ENCODE results near the gene ANKH. TPM values are rescaled to one million over a fixed set of nuclear protein-coding genes. Genes with fewer than 3 reads are reported as not detected.

ANKH gene
- polyA plus RNA-seq, 1 donor (not counting 4 experiments of a cell fraction or from before 2014, with no cell fraction given): 13.8 TPM

GRCh38 chr5:14773588-14773987 lies 98.0 kb downstream of the ANKH start:
- Histone ChIP-seq H3K27ac (ENCODE audit: control insufficient read depth, insufficient read depth, low read length) (no peak overlapping the region), H2AFZ (ENCODE audit: control insufficient read depth, low read length) (no peak overlapping the region), H3K4me1 (ENCODE audit: control insufficient read depth, extremely low read depth, insufficient read depth, low read length) (peaks cover 4% of the 10 kb centered on the region), H3K4me3 (ENCODE audit: control insufficient read depth in 2 of 3, extremely low read depth in 1 of 3, insufficient read depth in 2 of 3, low read depth in 1 of 3, low read length in 3 of 3) (no peak overlapping the region), H3K36me3 (ENCODE audit: control insufficient read depth in 2 of 2, extremely low read depth in 1 of 2, insufficient read depth in 2 of 2, low read length in 2 of 2) (no peaks in the 10 kb centered on the region), H3K9me1 (ENCODE audit: control insufficient read depth, extremely low read depth, insufficient read depth, low read length) (no peaks in the 10 kb centered on the region), H3K9ac (ENCODE audit: control insufficient read depth, extremely low read depth, insufficient read depth, low read length) (no peak overlapping the region), H3K9me3 (ENCODE audit: control insufficient read depth, low read depth, low read length) (no peaks in the 10 kb centered on the region), H3K79me2 (ENCODE audit: control insufficient read depth, insufficient read depth, low read length) (no peaks in the 10 kb centered on the region), H3K4me2 (ENCODE audit: control insufficient read depth, extremely low read depth, insufficient read depth, low read depth, low read length) (no peak overlapping the region), H4K20me1 (ENCODE audit: control insufficient read depth, extremely low read depth, insufficient read depth, low read length) (no peaks in the 10 kb centered on the region), H3K27me3 (ENCODE audit: control insufficient read depth, extremely low read depth, insufficient read depth, low read length) (no peaks in the 10 kb centered on the region)
- TF ChIP-seq EZH2 (IDR thresholded peaks at IDR 0.05; ENCODE audit: low read length): no peak
- FAIRE-seq: no peak
- DNase-seq (ENCODE audit: low read depth, low spot score): no peak
- dilution Hi-C loops (cut with MboI; ENCODE audit: extremely low pct_ligation_motif_present, low sequenced_read_pairs): no loop called here

GRCh38 chr5:14771972-14772371 lies 99.6 kb downstream of the ANKH start:
- no peak overlapping the region for H3K9ac ChIP-seq (ENCODE audit: control insufficient read depth, extremely low read depth, insufficient read depth, low read length)
- H2AFZ ChIP-seq (ENCODE audit: control insufficient read depth, low read length): no peak overlapping the region
- no peaks in the 10 kb centered on the region for H3K27me3 ChIP-seq (ENCODE audit: control insufficient read depth, extremely low read depth, insufficient read depth, low read length)
- H3K4me2 ChIP-seq (ENCODE audit: control insufficient read depth, extremely low read depth, insufficient read depth, low read depth, low read length): no peak overlapping the region
- no peaks in the 10 kb centered on the region for H3K9me1 ChIP-seq (ENCODE audit: control insufficient read depth, extremely low read depth, insufficient read depth, low read length)
- no peaks in the 10 kb centered on the region for H3K36me3 ChIP-seq (ENCODE audit: control insufficient read depth in 2 of 2, extremely low read depth in 1 of 2, insufficient read depth in 2 of 2, low read length in 2 of 2)
- no peaks in the 10 kb centered on the region for H3K79me2 ChIP-seq (ENCODE audit: control insufficient read depth, insufficient read depth, low read length)
- no peaks in the 10 kb centered on the region for H4K20me1 ChIP-seq (ENCODE audit: control insufficient read depth, extremely low read depth, insufficient read depth, low read length)
- dilution Hi-C loops (cut with MboI; ENCODE audit: extremely low pct_ligation_motif_present, low sequenced_read_pairs): no loop called here
- H3K4me1 ChIP-seq (ENCODE audit: control insufficient read depth, extremely low read depth, insufficient read depth, low read length): peaks cover 4% of the 10 kb centered on the region
- no peaks in the 10 kb centered on the region for H3K9me3 ChIP-seq (ENCODE audit: control insufficient read depth, low read depth, low read length)
- TF ChIP-seq EZH2 (IDR thresholded peaks at IDR 0.05; ENCODE audit: low read length) (no peak), CTCF (optimal IDR thresholded peaks at IDR 0.05 in 1 of 3, IDR thresholded peaks at IDR 0.05 in 1 of 3, conservative IDR thresholded peaks at IDR 0.05 in 1 of 3; ENCODE audit: extremely low read depth in 1 of 3, insufficient read depth in 2 of 3, low read length in 3 of 3) (no peak)
- DNase-seq (ENCODE audit: low read depth, low spot score): no peak
- no peak overlapping the region for H3K4me3 ChIP-seq (ENCODE audit: control insufficient read depth in 2 of 3, extremely low read depth in 1 of 3, insufficient read depth in 2 of 3, low read depth in 1 of 3, low read length in 3 of 3)
- FAIRE-seq: no peak
- no peak overlapping the region for H3K27ac ChIP-seq (ENCODE audit: control insufficient read depth, insufficient read depth, low read length)

GRCh38 chr5:14771189-14771588 lies 100.4 kb downstream of the ANKH start:
- Histone ChIP-seq H3K4me2 (ENCODE audit: control insufficient read depth, extremely low read depth, insufficient read depth, low read depth, low read length) (no peak overlapping the region), H3K9me3 (ENCODE audit: control insufficient read depth, low read depth, low read length) (no peaks in the 10 kb centered on the region), H3K27ac (ENCODE audit: control insufficient read depth, insufficient read depth, low read length) (no peak overlapping the region), H3K9me1 (ENCODE audit: control insufficient read depth, extremely low read depth, insufficient read depth, low read length) (no peaks in the 10 kb centered on the region), H4K20me1 (ENCODE audit: control insufficient read depth, extremely low read depth, insufficient read depth, low read length) (no peaks in the 10 kb centered on the region), H3K27me3 (ENCODE audit: control insufficient read depth, extremely low read depth, insufficient read depth, low read length) (no peaks in the 10 kb centered on the region), H2AFZ (ENCODE audit: control insufficient read depth, low read length) (no peak overlapping the region), H3K9ac (ENCODE audit: control insufficient read depth, extremely low read depth, insufficient read depth, low read length) (no peak overlapping the region), H3K4me1 (ENCODE audit: control insufficient read depth, extremely low read depth, insufficient read depth, low read length) (peaks cover 4% of the 10 kb centered on the region), H3K36me3 (ENCODE audit: control insufficient read depth in 2 of 2, extremely low read depth in 1 of 2, insufficient read depth in 2 of 2, low read length in 2 of 2) (no peaks in the 10 kb centered on the region), H3K4me3 (ENCODE audit: control insufficient read depth in 2 of 3, extremely low read depth in 1 of 3, insufficient read depth in 2 of 3, low read depth in 1 of 3, low read length in 3 of 3) (no peak overlapping the region), H3K79me2 (ENCODE audit: control insufficient read depth, insufficient read depth, low read length) (no peaks in the 10 kb centered on the region)
- no peak for DNase-seq (ENCODE audit: low read depth, low spot score)
- TF ChIP-seq EZH2 (IDR thresholded peaks at IDR 0.05; ENCODE audit: low read length) (no peak), CTCF (optimal IDR thresholded peaks at IDR 0.05 in 1 of 3, IDR thresholded peaks at IDR 0.05 in 1 of 3, conservative IDR thresholded peaks at IDR 0.05 in 1 of 3; ENCODE audit: extremely low read depth in 1 of 3, insufficient read depth in 2 of 3, low read length in 3 of 3) (no peak)
- dilution Hi-C loops (cut with MboI; ENCODE audit: extremely low pct_ligation_motif_present, low sequenced_read_pairs): no loop called here
- no peak for FAIRE-seq
